Measurements from ENCODE around the gene ANKRD45.
"Not testable (repeated sequence)": the region's sequence is repeated elsewhere in the genome, so short reads cannot be mapped to it uniquely, and the experiment has no call there.

ANKRD45 gene

GRCh38 chr1:173616859-173617258, 52.8 kb downstream of the ANKRD45 start:
- Mint-ChIP-seq H3K27ac (no peak overlapping the region), H3K36me3 (peaks cover 16% of the 10 kb centered on the region), H3K9me3 (ENCODE audit: low read depth) (peaks cover 7% of the 10 kb centered on the region), H3K4me1 (ENCODE audit: low read depth) (no peaks in the 10 kb centered on the region), H3K27me3 (peaks cover 8% of the 10 kb centered on the region), H3K4me3 (no peak overlapping the region)

- H3K9me3 Mint-ChIP-seq (ENCODE audit: low read depth); H3K36me3 Mint-ChIP-seq; H3K27ac Mint-ChIP-seq; H3K27me3 Mint-ChIP-seq; H3K4me3 Mint-ChIP-seq; H3K4me1 Mint-ChIP-seq (ENCODE audit: low read depth): not testable (repeated sequence)
Observed at GRCh38 chr1:173613086-173613485, 56.6 kb downstream of the ANKRD45 start.

- H3K36me3 Mint-ChIP-seq = peaks cover 2% of the 10 kb centered on the region
Observed at GRCh38 chr1:173608503-173609216, 61.0 kb downstream of the ANKRD45 start.

GRCh38 chr1:173603056-173603591, 66.5 kb downstream of the ANKRD45 start, which contains the start of gene SLC9C2:
TSS of gene SLC9C2 (minus strand) at chr1:173603072. CDS start at chr1:173601776, 1,296 bp downstream.
- Mint-ChIP-seq H3K27me3 (peaks cover 3% of the 10 kb centered on the region), H3K27ac (no peak within 1 kb of the TSS), H3K4me3 (no peak within 1 kb of the TSS), H3K9me3 (ENCODE audit: low read depth) (no peaks in the 10 kb centered on the region), H3K4me1 (ENCODE audit: low read depth) (peaks cover 2% of the 10 kb centered on the region), H3K36me3 (no peaks in the 10 kb centered on the region)

More at GRCh38 chr1:173608503-173609216, 61.0 kb downstream of the ANKRD45 start:
- Mint-ChIP-seq H3K4me3 (no peak overlapping the region), H3K4me1 (ENCODE audit: low read depth) (no peaks in the 10 kb centered on the region), H3K27me3 (peaks cover 3% of the 10 kb centered on the region), H3K9me3 (ENCODE audit: low read depth) (no peaks in the 10 kb centered on the region), H3K27ac (no peak overlapping the region)

GRCh38 chr1:173601588-173601987, 68.1 kb downstream of the ANKRD45 start:
- H3K4me3 Mint-ChIP-seq = no peak overlapping the region

GRCh38 chr1:173596097-173596825, 73.4 kb downstream of the ANKRD45 start:
- no peak overlapping the region for H3K27ac Mint-ChIP-seq

More at GRCh38 chr1:173601588-173601987, 68.1 kb downstream of the ANKRD45 start:
- Mint-ChIP-seq H3K27me3 (peaks cover 2% of the 10 kb centered on the region), H3K4me1 (ENCODE audit: low read depth) (peaks cover 2% of the 10 kb centered on the region), H3K27ac (no peak overlapping the region), H3K36me3 (no peaks in the 10 kb centered on the region), H3K9me3 (ENCODE audit: low read depth) (no peaks in the 10 kb centered on the region)

GRCh38 chr1:173591138-173591537, 78.5 kb downstream of the ANKRD45 start:
- not testable (repeated sequence) for H3K27ac Mint-ChIP-seq; H3K9me3 Mint-ChIP-seq (ENCODE audit: low read depth); H3K4me1 Mint-ChIP-seq (ENCODE audit: low read depth); H3K27me3 Mint-ChIP-seq; H3K36me3 Mint-ChIP-seq; H3K4me3 Mint-ChIP-seq

More at GRCh38 chr1:173596097-173596825, 73.4 kb downstream of the ANKRD45 start:
- Mint-ChIP-seq H3K27me3 (no peaks in the 10 kb centered on the region), H3K36me3 (peaks cover 2% of the 10 kb centered on the region), H3K4me1 (ENCODE audit: low read depth) (no peaks in the 10 kb centered on the region), H3K4me3 (no peak overlapping the region), H3K9me3 (ENCODE audit: low read depth) (peaks cover 7% of the 10 kb centered on the region)

GRCh38 chr1:173590557-173590956, 79.1 kb downstream of the ANKRD45 start:
- H3K36me3 Mint-ChIP-seq = no peaks in the 10 kb centered on the region
- H3K4me1 Mint-ChIP-seq (ENCODE audit: low read depth) = no peaks in the 10 kb centered on the region
- no peak overlapping the region for H3K4me3 Mint-ChIP-seq
- no peak overlapping the region for H3K27ac Mint-ChIP-seq
- no peaks in the 10 kb centered on the region for H3K9me3 Mint-ChIP-seq (ENCODE audit: low read depth)
- H3K27me3 Mint-ChIP-seq = no peaks in the 10 kb centered on the region

- Mint-ChIP-seq H3K36me3 (no peaks in the 10 kb centered on the region), H3K27ac (no peak overlapping the region), H3K27me3 (no peaks in the 10 kb centered on the region), H3K4me3 (no peak overlapping the region), H3K9me3 (ENCODE audit: low read depth) (no peaks in the 10 kb centered on the region), H3K4me1 (ENCODE audit: low read depth) (no peaks in the 10 kb centered on the region)
Observed at GRCh38 chr1:173581383-173582079, 88.1 kb downstream of the ANKRD45 start.

- H3K27me3 Mint-ChIP-seq = no peaks in the 10 kb centered on the region
- no peaks in the 10 kb centered on the region for H3K4me1 Mint-ChIP-seq (ENCODE audit: low read depth)
- no peaks in the 10 kb centered on the region for H3K36me3 Mint-ChIP-seq
- H3K27ac Mint-ChIP-seq = no peak overlapping the region
- H3K4me3 Mint-ChIP-seq = no peak overlapping the region
- no peaks in the 10 kb centered on the region for H3K9me3 Mint-ChIP-seq (ENCODE audit: low read depth)
Observed at GRCh38 chr1:173580658-173581057, 89.0 kb downstream of the ANKRD45 start.

GRCh38 chr1:173580071-173580470, 89.6 kb downstream of the ANKRD45 start:
- no peaks in the 10 kb centered on the region for H3K9me3 Mint-ChIP-seq (ENCODE audit: low read depth)
- H3K27ac Mint-ChIP-seq = no peak overlapping the region
- no peaks in the 10 kb centered on the region for H3K36me3 Mint-ChIP-seq
- no peaks in the 10 kb centered on the region for H3K27me3 Mint-ChIP-seq
- no peak overlapping the region for H3K4me3 Mint-ChIP-seq
- no peaks in the 10 kb centered on the region for H3K4me1 Mint-ChIP-seq (ENCODE audit: low read depth)

GRCh38 chr1:173573596-173573995, 96.1 kb downstream of the ANKRD45 start:
- H3K36me3 Mint-ChIP-seq = no peaks in the 10 kb centered on the region
- H3K4me3 Mint-ChIP-seq = no peak overlapping the region
- H3K9me3 Mint-ChIP-seq (ENCODE audit: low read depth) = no peaks in the 10 kb centered on the region
- peaks cover 1% of the 10 kb centered on the region for H3K27me3 Mint-ChIP-seq
- H3K27ac Mint-ChIP-seq = no peak overlapping the region
- H3K4me1 Mint-ChIP-seq (ENCODE audit: low read depth) = peaks cover 10% of the 10 kb centered on the region

- peaks cover 10% of the 10 kb centered on the region for H3K4me1 Mint-ChIP-seq (ENCODE audit: low read depth)
- no peak overlapping the region for H3K27ac Mint-ChIP-seq
- H3K27me3 Mint-ChIP-seq = peaks cover 1% of the 10 kb centered on the region
- no peaks in the 10 kb centered on the region for H3K36me3 Mint-ChIP-seq
- H3K9me3 Mint-ChIP-seq (ENCODE audit: low read depth) = no peaks in the 10 kb centered on the region
- H3K4me3 Mint-ChIP-seq = no peak overlapping the region
Observed at GRCh38 chr1:173572201-173572873, 97.3 kb downstream of the ANKRD45 start.

GRCh38 chr1:173570370-173571007, 99.2 kb downstream of the ANKRD45 start:
- H3K4me3 Mint-ChIP-seq = no peak overlapping the region
- H3K27me3 Mint-ChIP-seq = peaks cover 1% of the 10 kb centered on the region
- no peaks in the 10 kb centered on the region for H3K36me3 Mint-ChIP-seq
- H3K4me1 Mint-ChIP-seq (ENCODE audit: low read depth) = peaks cover 10% of the 10 kb centered on the region
- peaks cover 6% of the 10 kb centered on the region for H3K9me3 Mint-ChIP-seq (ENCODE audit: low read depth)
- no peak overlapping the region for H3K27ac Mint-ChIP-seq

Measured in activated naive CD8-positive, alpha-beta T cell (primary cell).